WTC11 (cell line): ENCODE data around the gene SYNCRIP. TPM values are rescaled to one million over a fixed set of nuclear protein-coding genes. Genes with fewer than 3 reads are reported as not detected.

Experiments
- ATAC-seq: fragments of 200-7000 bp; cut with Tn5 transposase; 2 replicates; pipeline ENCODE4 v1.10.0; 2021; ENCODE audit warnings: mild to moderate bottlenecking, moderate library complexity
- CTCF ChIA-PET: fragments of 300-600 bp; sonication (Branson Sonifier 250); formaldehyde crosslinking; loops from one replicate; lab custom pipeline; 2021; ENCODE audit warnings: antibody characterized with exemption; lab: Charles Lee
- POLR2A ChIA-PET: fragments of 350-600 bp; sonication (Branson Sonifier 250); formaldehyde crosslinking; loops from one replicate; lab custom pipeline; 2021; ENCODE audit warnings: antibody characterized with exemption; lab: Charles Lee
- DNase-seq: peaks from one replicate; pipeline ENCODE4 v3.0.0; 2021; ENCODE audit warnings: low spot score
- H3K27ac Mint-ChIP-seq: 2 replicates; pipeline ENCODE4 v1.8.0; 2021; ENCODE audit warnings: mixed read lengths
- H3K27me3 Mint-ChIP-seq: 2 replicates; pipeline ENCODE4 v1.8.0; 2021; ENCODE audit warnings: low read depth, mild to moderate bottlenecking, moderate library complexity, mixed read lengths
- H3K36me3 Mint-ChIP-seq: 2 replicates; pipeline ENCODE4 v1.8.0; 2021; ENCODE audit warnings: mixed read lengths
- H3K4me1 Mint-ChIP-seq: 2 replicates; pipeline ENCODE4 v1.8.0; 2022; ENCODE audit warnings: mixed read lengths
- H3K4me3 Mint-ChIP-seq: 2 replicates; pipeline ENCODE4 v1.8.0; 2021; ENCODE audit warnings: mild to moderate bottlenecking, moderate library complexity, mixed read lengths
- H3K9me3 Mint-ChIP-seq: 2 replicates; pipeline ENCODE4 v1.8.0; 2021; ENCODE audit warnings: mixed read lengths
- CREB1 ChIP-seq: sonication (generic); formaldehyde crosslinking; IDR thresholded peaks from 2 replicates; pipeline ENCODE4 v1.8.0; 2023; ENCODE audit warnings: mild to moderate bottlenecking, missing genetic modification reagents
- FOXP1 ChIP-seq: sonication (generic); formaldehyde crosslinking; IDR thresholded peaks from 2 replicates; pipeline ENCODE4 v1.8.0; 2022; ENCODE audit warnings: missing genetic modification reagents, mild to moderate bottlenecking, moderate library complexity, borderline replicate concordance
- GRHL2 ChIP-seq: fragments of 250-450 bp; sonication (Bioruptor Pico); IDR thresholded peaks from 2 replicates; pipeline ENCODE4 v1.8.0; 2022; ENCODE audit warnings: mild to moderate bottlenecking, moderate library complexity; ENCODE audit not compliant: insufficient replicate concordance, severe bottlenecking
- KAT7 ChIP-seq: sonication (generic); formaldehyde crosslinking; IDR thresholded peaks from 2 replicates; pipeline ENCODE4 v1.8.1; 2023; ENCODE audit warnings: missing genetic modification reagents, mild to moderate bottlenecking, borderline replicate concordance
- MXD4 ChIP-seq: fragments of 250-450 bp; sonication (Bioruptor Pico); IDR thresholded peaks from 2 replicates; pipeline ENCODE4 v1.8.0; 2021; ENCODE audit warnings: mild to moderate bottlenecking, moderate library complexity, borderline replicate concordance
- NFYB ChIP-seq: sonication (generic); formaldehyde crosslinking; conservative IDR thresholded peaks from 2 replicates; pipeline ENCODE4 v1.8.0; 2022; ENCODE audit warnings: low read depth, missing genetic modification reagents
- NR3C1 ChIP-seq: sonication (generic); formaldehyde crosslinking; conservative IDR thresholded peaks from 2 replicates; pipeline ENCODE4 v1.8.1; 2023; ENCODE audit warnings: low read depth, mild to moderate bottlenecking, missing genetic modification reagents
- RELA ChIP-seq: sonication (generic); formaldehyde crosslinking; IDR thresholded peaks from 2 replicates; pipeline ENCODE4 v1.8.1; 2022; ENCODE audit warnings: missing genetic modification reagents, mild to moderate bottlenecking, borderline replicate concordance
- SMAD3 ChIP-seq: sonication (generic); formaldehyde crosslinking; IDR thresholded peaks from 2 replicates; pipeline ENCODE4 v1.8.0; 2022; ENCODE audit warnings: missing genetic modification reagents, mild to moderate bottlenecking, borderline replicate concordance
- SOX15 ChIP-seq: fragments of 250-450 bp; sonication (Bioruptor Pico); IDR thresholded peaks from 2 replicates; pipeline ENCODE4 v1.9.0; 2021; ENCODE audit warnings: mild to moderate bottlenecking
- TEAD1 ChIP-seq: sonication (generic); formaldehyde crosslinking; IDR thresholded peaks from 2 replicates; pipeline ENCODE4 v1.8.0; 2022; ENCODE audit warnings: mild to moderate bottlenecking, missing genetic modification reagents
- ZNF138 ChIP-seq: sonication (generic); formaldehyde crosslinking; conservative IDR thresholded peaks from 2 replicates; pipeline ENCODE4 v1.8.1; 2022; ENCODE audit warnings: mild to moderate bottlenecking, moderate library complexity, missing genetic modification reagents
- ZNF317 ChIP-seq: sonication (generic); formaldehyde crosslinking; IDR thresholded peaks from 2 replicates; pipeline ENCODE4 v1.8.1; 2023; ENCODE audit warnings: low read depth, mild to moderate bottlenecking, moderate library complexity, missing genetic modification reagents, borderline replicate concordance
- total RNA-seq: library from RNA; stranded (reverse); gene quantifications from 3 replicates; pipeline ENCODE4 v1.2.3, GENCODE V29; 2021
- TF ChIP-seq, protein P1 (sequence below): sonication (generic); formaldehyde crosslinking; IDR thresholded peaks from 2 replicates; pipeline ENCODE4 v1.8.1; 2023; ENCODE audit warnings: mild to moderate bottlenecking, missing genetic modification reagents, borderline replicate concordance
- TF ChIP-seq, protein P2 (sequence below): sonication (generic); formaldehyde crosslinking; IDR thresholded peaks from 2 replicates; pipeline ENCODE4 v1.8.0; 2022; ENCODE audit warnings: mild to moderate bottlenecking, missing genetic modification reagents
- TF ChIP-seq, protein P3 (sequence below): sonication (generic); formaldehyde crosslinking; IDR thresholded peaks from 2 replicates; pipeline ENCODE4 v1.8.1; 2022; ENCODE audit warnings: mild to moderate bottlenecking, missing genetic modification reagents, moderate library complexity, borderline replicate concordance
- TF ChIP-seq, protein P4 (sequence below): sonication (generic); formaldehyde crosslinking; IDR thresholded peaks from 2 replicates; pipeline ENCODE4 v1.8.1; 2022; ENCODE audit warnings: low read depth, mild to moderate bottlenecking, moderate library complexity, missing genetic modification reagents, borderline replicate concordance
- TF ChIP-seq, protein P5 (sequence below): sonication (generic); formaldehyde crosslinking; IDR thresholded peaks from 2 replicates; pipeline ENCODE4 v1.8.1; 2023; ENCODE audit warnings: mild to moderate bottlenecking, missing genetic modification reagents, moderate library complexity
- TF ChIP-seq, protein P6 (sequence below): sonication (generic); formaldehyde crosslinking; IDR thresholded peaks from 2 replicates; pipeline ENCODE4 v1.8.0; 2022; ENCODE audit warnings: mild to moderate bottlenecking, missing genetic modification reagents
- TF ChIP-seq, protein P7 (sequence below): sonication (generic); formaldehyde crosslinking; conservative IDR thresholded peaks from 2 replicates; pipeline ENCODE4 v1.8.1; 2022; ENCODE audit warnings: mild to moderate bottlenecking, missing genetic modification reagents
- TF ChIP-seq, protein P8 (sequence below): sonication (generic); formaldehyde crosslinking; IDR thresholded peaks from 2 replicates; pipeline ENCODE4 v1.8.1; 2023; ENCODE audit warnings: mild to moderate bottlenecking, missing genetic modification reagents, moderate library complexity
- TF ChIP-seq, protein P9 (sequence below): fragments of 200-600 bp; IDR thresholded peaks from 2 replicates; pipeline ENCODE4 v1.8.0; 2022; ENCODE audit warnings: antibody characterized with exemption

The SYNCRIP gene
- total RNA-seq, 1 experiment from 2014 or later, result 150 TPM

DNA sequence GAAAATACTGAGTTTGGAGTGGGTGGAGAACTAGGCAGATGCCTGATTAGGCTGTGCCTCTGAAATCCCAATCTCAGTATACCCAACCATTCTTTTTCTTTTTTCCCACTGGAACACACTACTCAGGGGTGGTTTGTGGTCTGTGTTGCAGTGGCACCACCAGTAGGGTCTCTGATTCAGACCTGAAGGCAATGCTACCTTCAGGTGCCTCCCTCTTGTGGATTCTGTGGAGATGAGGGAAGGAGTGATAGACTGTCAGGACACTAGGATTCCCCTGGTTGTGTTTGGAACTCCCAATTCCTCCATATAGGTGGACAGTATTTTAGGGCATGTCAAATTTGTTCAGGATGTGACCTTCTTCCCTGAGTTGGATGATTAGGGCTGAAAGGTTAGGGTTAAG lies 47.4 kb upstream of the SYNCRIP start (continued):
- TF ChIP-seq, protein P1, sequence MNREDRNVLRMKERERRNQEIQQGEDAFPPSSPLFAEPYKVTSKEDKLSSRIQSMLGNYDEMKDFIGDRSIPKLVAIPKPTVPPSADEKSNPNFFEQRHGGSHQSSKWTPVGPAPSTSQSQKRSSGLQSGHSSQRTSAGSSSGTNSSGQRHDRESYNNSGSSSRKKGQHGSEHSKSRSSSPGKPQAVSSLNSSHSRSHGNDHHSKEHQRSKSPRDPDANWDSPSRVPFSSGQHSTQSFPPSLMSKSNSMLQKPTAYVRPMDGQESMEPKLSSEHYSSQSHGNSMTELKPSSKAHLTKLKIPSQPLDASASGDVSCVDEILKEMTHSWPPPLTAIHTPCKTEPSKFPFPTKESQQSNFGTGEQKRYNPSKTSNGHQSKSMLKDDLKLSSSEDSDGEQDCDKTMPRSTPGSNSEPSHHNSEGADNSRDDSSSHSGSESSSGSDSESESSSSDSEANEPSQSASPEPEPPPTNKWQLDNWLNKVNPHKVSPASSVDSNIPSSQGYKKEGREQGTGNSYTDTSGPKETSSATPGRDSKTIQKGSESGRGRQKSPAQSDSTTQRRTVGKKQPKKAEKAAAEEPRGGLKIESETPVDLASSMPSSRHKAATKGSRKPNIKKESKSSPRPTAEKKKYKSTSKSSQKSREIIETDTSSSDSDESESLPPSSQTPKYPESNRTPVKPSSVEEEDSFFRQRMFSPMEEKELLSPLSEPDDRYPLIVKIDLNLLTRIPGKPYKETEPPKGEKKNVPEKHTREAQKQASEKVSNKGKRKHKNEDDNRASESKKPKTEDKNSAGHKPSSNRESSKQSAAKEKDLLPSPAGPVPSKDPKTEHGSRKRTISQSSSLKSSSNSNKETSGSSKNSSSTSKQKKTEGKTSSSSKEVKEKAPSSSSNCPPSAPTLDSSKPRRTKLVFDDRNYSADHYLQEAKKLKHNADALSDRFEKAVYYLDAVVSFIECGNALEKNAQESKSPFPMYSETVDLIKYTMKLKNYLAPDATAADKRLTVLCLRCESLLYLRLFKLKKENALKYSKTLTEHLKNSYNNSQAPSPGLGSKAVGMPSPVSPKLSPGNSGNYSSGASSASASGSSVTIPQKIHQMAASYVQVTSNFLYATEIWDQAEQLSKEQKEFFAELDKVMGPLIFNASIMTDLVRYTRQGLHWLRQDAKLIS (CRISPR knock-in tag), result no peak
- TF ChIP-seq ZNF317 (CRISPR knock-in tag) (no peak), FOXP1 (CRISPR knock-in tag) (no peak), NR3C1 (CRISPR knock-in tag) (no peak)

DNA sequence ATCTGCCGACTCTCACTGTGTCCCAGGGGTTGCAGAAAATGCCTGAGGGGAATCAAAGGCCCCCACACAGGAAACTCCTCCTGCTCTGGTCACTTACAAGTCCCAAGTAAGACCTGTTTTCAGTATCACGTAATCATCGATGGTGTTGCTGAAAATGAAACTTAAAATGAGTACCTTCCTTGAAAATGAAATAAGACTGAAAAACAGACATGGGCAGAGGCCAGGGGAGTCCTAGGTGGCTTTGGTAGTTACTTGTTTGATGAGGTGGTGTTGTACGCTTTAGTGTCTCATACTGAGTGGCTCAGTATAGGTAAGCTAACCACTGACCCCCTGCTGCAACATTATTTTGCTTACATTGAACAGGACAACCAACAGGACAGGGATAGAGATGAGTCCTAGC lies 43.0 kb upstream of the SYNCRIP start:
- no peak for ATAC-seq
- H3K4me1 Mint-ChIP-seq, result no peaks in the 10 kb centered on the region
- TF ChIP-seq, protein P2, sequence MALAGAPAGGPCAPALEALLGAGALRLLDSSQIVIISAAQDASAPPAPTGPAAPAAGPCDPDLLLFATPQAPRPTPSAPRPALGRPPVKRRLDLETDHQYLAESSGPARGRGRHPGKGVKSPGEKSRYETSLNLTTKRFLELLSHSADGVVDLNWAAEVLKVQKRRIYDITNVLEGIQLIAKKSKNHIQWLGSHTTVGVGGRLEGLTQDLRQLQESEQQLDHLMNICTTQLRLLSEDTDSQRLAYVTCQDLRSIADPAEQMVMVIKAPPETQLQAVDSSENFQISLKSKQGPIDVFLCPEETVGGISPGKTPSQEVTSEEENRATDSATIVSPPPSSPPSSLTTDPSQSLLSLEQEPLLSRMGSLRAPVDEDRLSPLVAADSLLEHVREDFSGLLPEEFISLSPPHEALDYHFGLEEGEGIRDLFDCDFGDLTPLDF (CRISPR knock-in tag), result no peak
- TF ChIP-seq, protein P3, sequence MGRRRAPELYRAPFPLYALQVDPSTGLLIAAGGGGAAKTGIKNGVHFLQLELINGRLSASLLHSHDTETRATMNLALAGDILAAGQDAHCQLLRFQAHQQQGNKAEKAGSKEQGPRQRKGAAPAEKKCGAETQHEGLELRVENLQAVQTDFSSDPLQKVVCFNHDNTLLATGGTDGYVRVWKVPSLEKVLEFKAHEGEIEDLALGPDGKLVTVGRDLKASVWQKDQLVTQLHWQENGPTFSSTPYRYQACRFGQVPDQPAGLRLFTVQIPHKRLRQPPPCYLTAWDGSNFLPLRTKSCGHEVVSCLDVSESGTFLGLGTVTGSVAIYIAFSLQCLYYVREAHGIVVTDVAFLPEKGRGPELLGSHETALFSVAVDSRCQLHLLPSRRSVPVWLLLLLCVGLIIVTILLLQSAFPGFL, result no peak
- TF ChIP-seq SMAD3 (CRISPR knock-in tag) (no peak), NFYB (no peak)
- TF ChIP-seq, all 79 proteins: peak for 0
- Mint-ChIP-seq H3K27me3 (no peaks in the 10 kb centered on the region; the same call in 1 of the 2 replicates), H3K27ac (no peak overlapping the region), H3K4me3 (no peak overlapping the region), H3K9me3 (peaks cover 7% of the 10 kb centered on the region), H3K36me3 (peaks cover 10% of the 10 kb centered on the region)
- POLR2A ChIA-PET, result no interaction called here
- CTCF ChIA-PET, result no interaction called here
- DNase-seq, result no peak

DNA sequence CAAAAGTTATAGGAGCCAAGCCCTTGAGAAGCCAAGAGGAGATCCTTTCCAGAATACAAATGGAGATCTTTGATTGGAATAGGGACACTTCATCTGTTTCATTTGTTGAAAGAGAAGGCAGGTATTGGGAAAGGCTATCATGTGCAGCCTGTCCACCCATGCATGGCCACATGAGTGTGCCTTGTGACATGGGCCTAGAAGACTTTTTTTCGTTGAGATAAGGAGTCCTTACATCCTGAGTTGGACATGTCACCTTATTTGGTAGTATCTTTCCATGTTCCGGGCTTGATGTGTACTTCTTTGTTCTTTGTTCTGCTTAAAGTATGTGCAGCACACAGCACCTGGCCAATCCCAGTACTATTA lies 42.1 kb upstream of the SYNCRIP start:
- CTCF ChIA-PET, result no interaction called here
- Mint-ChIP-seq H3K4me1 (peaks cover 7% of the 10 kb centered on the region), H3K4me3 (no peak overlapping the region), H3K27ac (no peak overlapping the region), H3K36me3 (peaks cover 10% of the 10 kb centered on the region), H3K9me3 (peaks cover 7% of the 10 kb centered on the region), H3K27me3 (no peaks in the 10 kb centered on the region; the same call in 1 of the 2 replicates)
- DNase-seq (no peak), ATAC-seq (no peak)
- POLR2A ChIA-PET, result no interaction called here
- no peak for TF ChIP-seq CREB1 (CRISPR knock-in tag)
- TF ChIP-seq MXD4 (CRISPR knock-in tag), result no peak
- TF ChIP-seq, protein P4, sequence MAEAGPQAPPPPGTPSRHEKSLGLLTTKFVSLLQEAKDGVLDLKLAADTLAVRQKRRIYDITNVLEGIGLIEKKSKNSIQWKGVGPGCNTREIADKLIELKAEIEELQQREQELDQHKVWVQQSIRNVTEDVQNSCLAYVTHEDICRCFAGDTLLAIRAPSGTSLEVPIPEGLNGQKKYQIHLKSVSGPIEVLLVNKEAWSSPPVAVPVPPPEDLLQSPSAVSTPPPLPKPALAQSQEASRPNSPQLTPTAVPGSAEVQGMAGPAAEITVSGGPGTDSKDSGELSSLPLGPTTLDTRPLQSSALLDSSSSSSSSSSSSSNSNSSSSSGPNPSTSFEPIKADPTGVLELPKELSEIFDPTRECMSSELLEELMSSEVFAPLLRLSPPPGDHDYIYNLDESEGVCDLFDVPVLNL (CRISPR knock-in tag), result no peak
- no peak for TF ChIP-seq KAT7 (CRISPR knock-in tag)
- TF ChIP-seq, protein P5, sequence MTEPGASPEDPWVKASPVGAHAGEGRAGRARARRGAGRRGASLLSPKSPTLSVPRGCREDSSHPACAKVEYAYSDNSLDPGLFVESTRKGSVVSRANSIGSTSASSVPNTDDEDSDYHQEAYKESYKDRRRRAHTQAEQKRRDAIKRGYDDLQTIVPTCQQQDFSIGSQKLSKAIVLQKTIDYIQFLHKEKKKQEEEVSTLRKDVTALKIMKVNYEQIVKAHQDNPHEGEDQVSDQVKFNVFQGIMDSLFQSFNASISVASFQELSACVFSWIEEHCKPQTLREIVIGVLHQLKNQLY (CRISPR knock-in tag), result no peak
- TF ChIP-seq, protein P6, sequence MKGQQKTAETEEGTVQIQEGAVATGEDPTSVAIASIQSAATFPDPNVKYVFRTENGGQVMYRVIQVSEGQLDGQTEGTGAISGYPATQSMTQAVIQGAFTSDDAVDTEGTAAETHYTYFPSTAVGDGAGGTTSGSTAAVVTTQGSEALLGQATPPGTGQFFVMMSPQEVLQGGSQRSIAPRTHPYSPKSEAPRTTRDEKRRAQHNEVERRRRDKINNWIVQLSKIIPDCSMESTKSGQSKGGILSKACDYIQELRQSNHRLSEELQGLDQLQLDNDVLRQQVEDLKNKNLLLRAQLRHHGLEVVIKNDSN (CRISPR knock-in tag), result no peak
- TF ChIP-seq TEAD1 (CRISPR knock-in tag), result no peak
- TF ChIP-seq GRHL2 (CRISPR knock-in tag), result no peak
- no peak for TF ChIP-seq SOX15
- TF ChIP-seq, protein P7, sequence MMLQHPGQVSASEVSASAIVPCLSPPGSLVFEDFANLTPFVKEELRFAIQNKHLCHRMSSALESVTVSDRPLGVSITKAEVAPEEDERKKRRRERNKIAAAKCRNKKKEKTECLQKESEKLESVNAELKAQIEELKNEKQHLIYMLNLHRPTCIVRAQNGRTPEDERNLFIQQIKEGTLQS (CRISPR knock-in tag), result no peak
- TF ChIP-seq, protein P8, sequence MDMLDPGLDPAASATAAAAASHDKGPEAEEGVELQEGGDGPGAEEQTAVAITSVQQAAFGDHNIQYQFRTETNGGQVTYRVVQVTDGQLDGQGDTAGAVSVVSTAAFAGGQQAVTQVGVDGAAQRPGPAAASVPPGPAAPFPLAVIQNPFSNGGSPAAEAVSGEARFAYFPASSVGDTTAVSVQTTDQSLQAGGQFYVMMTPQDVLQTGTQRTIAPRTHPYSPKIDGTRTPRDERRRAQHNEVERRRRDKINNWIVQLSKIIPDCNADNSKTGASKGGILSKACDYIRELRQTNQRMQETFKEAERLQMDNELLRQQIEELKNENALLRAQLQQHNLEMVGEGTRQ, result no peak
- no peak for TF ChIP-seq RELA (CRISPR knock-in tag)
- no peak for TF ChIP-seq ZNF138
- TF ChIP-seq, protein P9, sequence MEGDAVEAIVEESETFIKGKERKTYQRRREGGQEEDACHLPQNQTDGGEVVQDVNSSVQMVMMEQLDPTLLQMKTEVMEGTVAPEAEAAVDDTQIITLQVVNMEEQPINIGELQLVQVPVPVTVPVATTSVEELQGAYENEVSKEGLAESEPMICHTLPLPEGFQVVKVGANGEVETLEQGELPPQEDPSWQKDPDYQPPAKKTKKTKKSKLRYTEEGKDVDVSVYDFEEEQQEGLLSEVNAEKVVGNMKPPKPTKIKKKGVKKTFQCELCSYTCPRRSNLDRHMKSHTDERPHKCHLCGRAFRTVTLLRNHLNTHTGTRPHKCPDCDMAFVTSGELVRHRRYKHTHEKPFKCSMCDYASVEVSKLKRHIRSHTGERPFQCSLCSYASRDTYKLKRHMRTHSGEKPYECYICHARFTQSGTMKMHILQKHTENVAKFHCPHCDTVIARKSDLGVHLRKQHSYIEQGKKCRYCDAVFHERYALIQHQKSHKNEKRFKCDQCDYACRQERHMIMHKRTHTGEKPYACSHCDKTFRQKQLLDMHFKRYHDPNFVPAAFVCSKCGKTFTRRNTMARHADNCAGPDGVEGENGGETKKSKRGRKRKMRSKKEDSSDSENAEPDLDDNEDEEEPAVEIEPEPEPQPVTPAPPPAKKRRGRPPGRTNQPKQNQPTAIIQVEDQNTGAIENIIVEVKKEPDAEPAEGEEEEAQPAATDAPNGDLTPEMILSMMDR, result no peak
